ENCODE data around the gene CFAP61.

The CFAP61 gene

DNA sequence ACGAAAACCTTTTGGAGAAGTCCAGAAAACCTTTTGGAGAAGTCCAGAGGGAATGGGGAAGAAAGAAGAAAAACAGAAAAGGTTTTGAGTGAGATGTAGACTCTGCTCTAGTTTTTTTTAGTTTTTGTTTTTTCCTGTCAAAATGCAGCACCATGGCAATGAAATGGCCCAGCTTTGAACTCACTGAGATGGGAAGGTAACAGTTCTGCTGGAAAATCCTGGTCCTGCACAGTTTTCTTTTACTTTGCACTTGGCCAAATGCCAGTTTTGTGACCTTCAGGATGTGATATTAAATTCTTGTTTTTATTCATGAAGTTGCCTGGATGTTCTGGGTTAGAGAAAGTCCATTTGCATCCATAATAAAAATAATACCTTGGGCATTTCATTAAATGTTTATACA is 145.7 kb downstream of the CFAP61 start:
- no peaks in the 10 kb centered on the region for H3K36me3 Mint-ChIP-seq
- H3K4me3 Mint-ChIP-seq = no peak overlapping the region
- no peak overlapping the region for H3K27ac Mint-ChIP-seq
- H3K27me3 Mint-ChIP-seq = peaks cover 5% of the 10 kb centered on the region
- no peaks in the 10 kb centered on the region for H3K4me1 Mint-ChIP-seq (ENCODE audit: low read depth)
- no peaks in the 10 kb centered on the region for H3K9me3 Mint-ChIP-seq (ENCODE audit: low read depth)

DNA sequence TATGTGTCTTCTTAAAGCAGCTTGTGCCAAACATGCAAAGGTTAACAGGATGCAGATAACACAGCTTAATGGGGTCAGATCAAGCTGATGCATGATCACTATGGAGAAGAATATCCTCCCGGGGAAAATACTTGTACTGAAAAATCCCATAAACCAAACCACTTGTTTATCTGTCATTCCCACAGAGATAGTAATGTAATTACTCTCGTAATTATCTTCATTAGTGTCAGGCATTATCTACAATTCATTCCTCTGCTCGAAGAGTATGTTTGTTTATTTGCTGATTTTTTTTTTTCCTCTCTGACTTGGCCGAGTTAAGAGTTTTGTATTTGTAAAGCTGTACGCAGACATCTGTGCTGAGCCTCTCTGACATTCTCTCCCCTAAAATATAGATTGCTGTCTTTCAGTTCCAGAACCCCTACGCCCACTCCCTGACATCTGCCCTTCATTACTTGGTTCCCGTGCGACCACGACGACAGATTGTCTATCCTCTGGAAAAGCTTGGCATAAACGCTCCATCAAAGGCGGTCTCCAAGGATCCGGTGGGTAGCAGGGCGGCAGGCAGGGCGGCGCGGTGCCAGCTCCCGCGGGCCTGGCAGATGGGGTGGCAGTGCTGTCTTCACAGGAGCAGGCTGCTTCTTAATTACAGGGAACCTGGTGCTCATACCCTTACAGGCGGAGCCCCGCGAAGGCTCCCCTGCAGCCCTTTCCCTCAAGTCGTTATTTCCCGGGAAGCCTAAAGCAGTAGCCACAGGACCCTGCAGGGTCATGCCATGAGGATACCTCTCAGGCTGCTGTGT is 147.2 kb downstream of the CFAP61 start:
- peaks cover 11% of the 10 kb centered on the region for H3K27me3 Mint-ChIP-seq
- no peak overlapping the region for H3K4me3 Mint-ChIP-seq
- H3K9me3 Mint-ChIP-seq (ENCODE audit: low read depth) = peaks cover 4% of the 10 kb centered on the region
- no peak overlapping the region for H3K27ac Mint-ChIP-seq
- H3K4me1 Mint-ChIP-seq (ENCODE audit: low read depth) = no peaks in the 10 kb centered on the region
- no peaks in the 10 kb centered on the region for H3K36me3 Mint-ChIP-seq

DNA sequence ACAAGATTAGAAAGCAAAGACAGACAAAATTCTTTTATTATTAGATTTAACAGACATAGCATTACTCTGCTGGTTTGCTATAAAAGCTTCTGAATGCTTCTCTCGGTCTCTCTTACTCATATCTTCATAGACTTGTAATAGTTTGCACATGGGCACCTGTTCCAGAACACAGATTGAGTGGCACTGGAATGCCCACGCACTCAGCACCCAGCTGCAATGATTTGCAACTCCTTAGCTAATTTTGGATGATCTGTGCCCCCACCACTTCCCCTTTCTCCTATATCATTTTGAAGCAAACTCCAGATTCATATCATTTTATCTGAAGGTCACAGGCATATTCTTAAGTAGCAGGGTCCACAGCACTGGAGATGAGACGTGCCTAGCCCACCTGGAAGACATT is 148.8 kb downstream of the CFAP61 start:
- no peaks in the 10 kb centered on the region for H3K36me3 Mint-ChIP-seq
- H3K4me3 Mint-ChIP-seq = no peak overlapping the region
- H3K27me3 Mint-ChIP-seq = peaks cover 14% of the 10 kb centered on the region
- peaks cover 4% of the 10 kb centered on the region for H3K9me3 Mint-ChIP-seq (ENCODE audit: low read depth)
- no peaks in the 10 kb centered on the region for H3K4me1 Mint-ChIP-seq (ENCODE audit: low read depth)
- H3K27ac Mint-ChIP-seq = no peak overlapping the region

DNA sequence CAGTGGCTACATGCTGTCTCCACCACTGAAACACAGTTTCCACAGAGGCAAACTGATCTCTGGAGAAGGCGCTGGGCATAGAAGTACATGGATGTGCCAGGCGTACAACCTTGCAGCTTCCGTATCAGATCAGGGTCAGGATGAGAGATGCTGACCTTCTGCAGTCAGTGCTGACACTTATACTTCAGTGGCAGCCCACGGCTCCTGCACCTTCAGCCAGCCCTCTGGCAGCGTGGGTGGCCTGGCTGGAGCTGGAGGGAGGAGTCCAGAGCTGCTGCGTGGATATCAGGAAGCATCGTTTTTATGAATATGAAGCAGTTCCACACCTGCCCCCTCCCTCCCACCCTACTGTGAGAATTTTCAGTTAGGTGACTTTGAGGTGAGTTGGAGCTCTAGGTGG is 149.3 kb downstream of the CFAP61 start:
- H3K27ac Mint-ChIP-seq = no peak overlapping the region
- peaks cover 16% of the 10 kb centered on the region for H3K27me3 Mint-ChIP-seq
- peaks cover 4% of the 10 kb centered on the region for H3K9me3 Mint-ChIP-seq (ENCODE audit: low read depth)
- no peaks in the 10 kb centered on the region for H3K36me3 Mint-ChIP-seq
- H3K4me1 Mint-ChIP-seq (ENCODE audit: low read depth) = no peaks in the 10 kb centered on the region
- H3K4me3 Mint-ChIP-seq = no peak overlapping the region

DNA sequence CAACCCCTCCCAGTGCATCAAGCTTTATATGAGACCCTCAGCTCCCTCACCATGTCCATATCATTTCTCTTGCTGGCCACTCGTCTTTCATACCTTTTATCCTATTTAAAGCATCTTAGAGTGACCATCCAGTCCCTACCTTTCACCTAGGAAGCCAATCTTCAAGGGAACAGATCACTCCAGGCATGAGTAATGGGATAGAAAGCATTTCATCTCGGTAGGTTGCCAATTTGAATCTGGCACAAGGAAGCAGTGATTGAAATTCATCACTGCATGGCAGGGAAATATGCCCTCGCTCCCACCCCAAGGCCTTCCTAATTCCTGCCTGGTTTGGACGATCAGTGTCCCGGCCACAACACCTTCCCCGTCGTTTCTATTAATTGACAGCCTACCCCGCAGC is 150.4 kb downstream of the CFAP61 start:
- peaks cover 16% of the 10 kb centered on the region for H3K27me3 Mint-ChIP-seq
- no peak overlapping the region for H3K27ac Mint-ChIP-seq
- peaks cover 4% of the 10 kb centered on the region for H3K9me3 Mint-ChIP-seq (ENCODE audit: low read depth)
- no peak overlapping the region for H3K4me3 Mint-ChIP-seq
- no peaks in the 10 kb centered on the region for H3K36me3 Mint-ChIP-seq
- H3K4me1 Mint-ChIP-seq (ENCODE audit: low read depth) = no peaks in the 10 kb centered on the region

DNA sequence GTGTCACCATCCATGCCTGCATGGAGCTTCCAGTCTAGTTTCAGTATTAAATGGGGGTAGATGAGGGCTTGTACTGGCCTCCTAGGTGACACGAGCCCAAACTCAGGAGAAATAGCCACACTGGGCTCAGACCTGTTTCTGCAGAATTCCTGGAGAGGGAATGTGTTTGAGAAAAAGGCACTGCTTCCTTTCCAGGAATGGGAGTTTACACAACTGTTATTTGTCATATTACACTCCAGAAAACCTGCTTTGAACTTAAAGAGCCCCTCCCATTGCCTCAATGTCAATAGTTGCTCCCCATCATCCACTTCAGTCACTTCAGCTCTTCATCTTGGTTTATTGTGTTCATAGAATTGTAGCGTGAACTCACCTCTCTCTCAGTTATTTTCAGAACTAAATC is 151.5 kb downstream of the CFAP61 start:
- Mint-ChIP-seq H3K27me3 (peaks cover 16% of the 10 kb centered on the region), H3K36me3 (no peaks in the 10 kb centered on the region), H3K4me1 (ENCODE audit: low read depth) (no peaks in the 10 kb centered on the region), H3K9me3 (ENCODE audit: low read depth) (peaks cover 4% of the 10 kb centered on the region), H3K27ac (no peak overlapping the region), H3K4me3 (no peak overlapping the region)

DNA sequence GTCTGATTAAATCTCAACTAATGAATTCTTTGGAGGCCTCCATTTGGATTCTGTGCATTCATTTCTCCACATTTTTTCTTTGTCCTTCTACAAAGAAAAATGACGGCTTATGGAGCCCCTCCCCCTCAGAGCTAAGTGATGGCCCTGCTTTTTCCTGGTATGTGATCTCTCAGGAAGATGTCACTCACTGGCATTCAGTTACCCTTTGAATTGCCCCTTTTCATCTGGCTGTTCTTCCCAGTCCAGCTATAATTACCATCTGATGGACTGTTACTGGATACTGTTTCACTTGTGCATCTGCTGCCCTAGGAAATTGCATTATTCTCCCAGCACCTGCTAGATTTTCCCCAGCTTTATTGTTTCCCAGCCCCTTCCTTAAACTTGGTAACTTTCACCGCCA is 151.9 kb downstream of the CFAP61 start:
- Mint-ChIP-seq H3K4me1 (ENCODE audit: low read depth) (no peaks in the 10 kb centered on the region), H3K27ac (no peak overlapping the region), H3K27me3 (peaks cover 16% of the 10 kb centered on the region), H3K9me3 (ENCODE audit: low read depth) (peaks cover 4% of the 10 kb centered on the region), H3K36me3 (no peaks in the 10 kb centered on the region), H3K4me3 (no peak overlapping the region)

DNA sequence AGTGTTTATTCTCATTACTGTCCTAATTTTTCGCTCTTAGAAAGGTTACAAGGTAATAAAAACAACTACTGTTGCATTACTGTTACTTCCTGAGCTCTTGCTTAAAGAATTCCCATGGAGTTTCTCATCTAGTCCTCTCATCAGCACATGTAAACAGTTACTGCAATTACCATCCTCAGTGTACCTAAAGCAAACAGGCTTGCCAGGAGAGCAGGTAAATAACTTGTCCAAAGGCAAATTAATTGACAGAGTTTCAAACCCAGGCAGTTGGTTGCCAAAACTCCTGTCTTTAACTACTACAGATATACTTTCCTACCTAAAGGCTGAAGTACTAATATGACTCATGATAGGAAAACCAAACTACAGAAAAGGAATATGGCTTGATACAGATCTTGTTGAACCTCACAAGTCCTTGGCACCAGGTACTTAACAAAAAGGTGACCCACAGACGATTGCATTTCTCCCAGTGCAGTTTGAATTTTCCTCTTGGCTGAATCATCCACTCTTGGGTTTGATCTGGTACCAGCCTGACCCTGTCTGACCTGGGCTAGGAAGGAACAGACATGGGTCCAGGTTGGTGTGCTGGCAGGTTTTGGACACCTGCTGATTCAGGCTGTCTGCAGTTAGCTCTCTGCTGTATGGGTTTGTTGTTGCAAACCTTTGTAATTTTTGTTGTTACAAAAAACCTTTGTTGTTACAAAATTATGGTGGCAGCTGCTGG is 153.0 kb downstream of the CFAP61 start:
- peaks cover 14% of the 10 kb centered on the region for H3K27me3 Mint-ChIP-seq
- H3K27ac Mint-ChIP-seq = no peak overlapping the region
- no peaks in the 10 kb centered on the region for H3K4me1 Mint-ChIP-seq (ENCODE audit: low read depth)
- H3K9me3 Mint-ChIP-seq (ENCODE audit: low read depth) = peaks cover 4% of the 10 kb centered on the region
- H3K4me3 Mint-ChIP-seq = no peak overlapping the region
- no peaks in the 10 kb centered on the region for H3K36me3 Mint-ChIP-seq

DNA sequence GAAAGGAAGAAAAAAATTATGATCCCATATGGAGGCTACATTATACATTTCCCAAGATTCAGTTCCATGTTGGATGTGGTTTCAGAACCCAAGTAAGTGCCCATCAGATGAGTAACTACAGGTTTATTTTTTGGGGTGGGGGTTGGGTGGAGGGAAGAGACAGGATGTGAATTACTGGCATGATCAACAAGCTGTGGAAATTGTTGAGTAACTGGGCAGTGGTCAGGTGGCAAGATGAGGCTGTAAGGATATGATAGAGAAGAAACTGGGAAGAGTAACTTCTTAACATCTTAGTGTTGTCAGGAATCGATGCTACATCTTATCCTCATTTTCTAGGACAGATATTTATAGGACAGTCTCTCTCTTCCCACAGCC is 153.5 kb downstream of the CFAP61 start:
- Mint-ChIP-seq H3K4me3 (no peak overlapping the region), H3K27me3 (peaks cover 14% of the 10 kb centered on the region), H3K4me1 (ENCODE audit: low read depth) (no peaks in the 10 kb centered on the region), H3K9me3 (ENCODE audit: low read depth) (peaks cover 4% of the 10 kb centered on the region), H3K36me3 (no peaks in the 10 kb centered on the region), H3K27ac (no peak overlapping the region)

DNA sequence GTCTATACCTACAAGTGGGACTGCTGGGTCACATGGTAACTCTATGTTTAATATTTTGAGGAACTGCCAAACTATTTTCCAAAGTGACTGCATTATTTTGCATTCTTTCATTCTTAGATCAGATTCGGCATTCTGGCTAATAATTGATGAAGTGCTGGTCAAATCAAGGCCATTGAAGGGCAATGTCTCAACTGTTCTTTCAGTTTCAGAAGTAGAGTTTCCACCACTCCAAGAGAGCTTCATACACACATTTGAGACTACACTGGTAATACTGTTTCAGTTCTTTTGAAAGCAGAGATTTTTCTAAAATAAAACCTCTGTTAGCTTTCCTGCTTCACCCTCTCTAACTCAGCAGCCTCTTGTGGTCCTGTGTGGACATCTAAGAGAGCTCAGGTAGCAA is 154.5 kb downstream of the CFAP61 start:
- Mint-ChIP-seq H3K4me3 (no peak overlapping the region), H3K36me3 (no peaks in the 10 kb centered on the region), H3K4me1 (ENCODE audit: low read depth) (no peaks in the 10 kb centered on the region), H3K9me3 (ENCODE audit: low read depth) (peaks cover 4% of the 10 kb centered on the region), H3K27me3 (peaks cover 12% of the 10 kb centered on the region), H3K27ac (no peak overlapping the region)

DNA sequence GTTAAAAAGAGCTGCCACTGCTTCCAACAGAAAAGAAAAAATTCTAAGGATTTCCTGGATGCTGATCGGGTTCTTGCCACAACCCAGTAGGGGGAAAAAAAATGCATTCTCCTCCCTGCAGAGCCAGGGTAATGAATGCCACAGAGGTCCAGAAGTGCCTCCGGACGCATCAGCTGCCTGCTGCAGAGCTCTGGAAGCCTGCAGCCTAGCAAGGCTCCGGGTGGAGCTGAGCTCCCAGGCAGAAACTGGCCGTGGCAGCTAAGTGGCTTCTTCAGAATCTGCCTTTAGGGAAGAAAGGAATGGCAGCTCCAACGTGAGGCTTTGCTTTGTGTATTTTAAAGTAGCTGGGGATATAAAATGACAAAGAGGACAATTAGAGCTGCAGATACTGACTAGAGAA is 155.0 kb downstream of the CFAP61 start:
- no peak overlapping the region for H3K4me3 Mint-ChIP-seq
- H3K4me1 Mint-ChIP-seq (ENCODE audit: low read depth) = no peaks in the 10 kb centered on the region
- no peak overlapping the region for H3K27ac Mint-ChIP-seq
- H3K36me3 Mint-ChIP-seq = no peaks in the 10 kb centered on the region
- H3K9me3 Mint-ChIP-seq (ENCODE audit: low read depth) = peaks cover 4% of the 10 kb centered on the region
- peaks cover 12% of the 10 kb centered on the region for H3K27me3 Mint-ChIP-seq

DNA sequence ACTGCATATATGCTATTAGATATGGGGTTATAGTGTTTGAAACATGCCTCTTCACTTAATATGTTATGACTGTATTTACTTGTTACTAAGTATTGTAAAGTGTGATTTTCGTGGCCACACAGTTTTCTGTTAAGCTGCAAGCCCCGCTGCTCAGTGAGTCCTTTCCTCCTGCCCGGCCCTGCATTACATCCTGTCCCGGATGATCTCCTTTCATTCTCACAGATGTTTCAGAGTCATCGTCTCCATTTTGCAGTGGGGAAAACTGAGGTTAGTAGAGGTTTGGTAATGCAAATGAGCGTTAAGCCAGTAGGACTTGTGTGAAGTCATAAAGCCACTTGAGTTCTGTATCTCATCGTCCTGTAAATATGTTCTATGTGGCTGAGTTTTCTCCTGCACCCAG is 155.5 kb downstream of the CFAP61 start:
- peaks cover 4% of the 10 kb centered on the region for H3K9me3 Mint-ChIP-seq (ENCODE audit: low read depth)
- no peaks in the 10 kb centered on the region for H3K36me3 Mint-ChIP-seq
- peaks cover 12% of the 10 kb centered on the region for H3K27me3 Mint-ChIP-seq
- no peak overlapping the region for H3K27ac Mint-ChIP-seq
- H3K4me3 Mint-ChIP-seq = no peak overlapping the region
- no peaks in the 10 kb centered on the region for H3K4me1 Mint-ChIP-seq (ENCODE audit: low read depth)

DNA sequence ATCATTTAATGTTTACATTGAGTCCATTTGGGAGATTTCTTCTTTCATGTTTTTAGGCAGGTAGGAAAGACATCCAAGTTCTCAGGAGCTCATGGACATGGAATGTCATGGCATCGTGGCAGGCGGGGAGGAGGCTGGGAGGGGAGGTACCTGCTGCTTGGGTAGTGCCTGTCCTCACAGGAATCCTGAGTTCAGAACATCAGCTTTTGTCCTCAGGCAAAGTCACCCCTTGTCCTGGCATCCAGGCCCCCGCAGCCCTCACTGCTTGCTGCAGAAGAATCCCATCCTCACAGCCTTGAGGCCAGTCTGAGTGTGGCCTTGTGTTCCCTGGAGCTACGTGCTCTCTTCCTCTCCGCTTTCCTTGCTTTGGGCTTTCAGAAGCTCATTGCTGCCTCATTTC is 157.4 kb downstream of the CFAP61 start:
- H3K4me1 Mint-ChIP-seq (ENCODE audit: low read depth) = no peaks in the 10 kb centered on the region
- H3K27ac Mint-ChIP-seq = no peak overlapping the region
- H3K27me3 Mint-ChIP-seq = peaks cover 6% of the 10 kb centered on the region
- H3K36me3 Mint-ChIP-seq = no peaks in the 10 kb centered on the region
- H3K9me3 Mint-ChIP-seq (ENCODE audit: low read depth) = no peaks in the 10 kb centered on the region
- H3K4me3 Mint-ChIP-seq = no peak overlapping the region

DNA sequence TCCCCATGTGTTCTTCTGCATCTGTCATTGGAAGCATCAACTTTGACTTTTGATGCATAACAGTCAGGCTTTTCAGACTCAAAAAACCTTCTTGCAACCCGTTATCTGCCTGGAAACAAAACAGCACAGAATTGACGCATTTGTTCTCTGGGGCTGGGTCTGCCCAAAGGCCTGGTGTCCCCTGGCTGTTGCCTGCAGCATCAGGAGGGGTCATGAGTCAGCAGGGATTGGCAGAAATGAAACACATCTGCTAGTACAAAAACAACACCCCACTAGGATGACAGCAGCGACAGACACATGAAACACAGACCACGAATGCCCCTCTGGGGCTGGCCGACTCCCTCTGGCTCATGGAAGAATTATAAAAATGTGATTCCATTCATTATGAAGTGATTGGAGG is 158.0 kb downstream of the CFAP61 start:
- H3K9me3 Mint-ChIP-seq (ENCODE audit: low read depth) = no peaks in the 10 kb centered on the region
- peaks cover 7% of the 10 kb centered on the region for H3K27me3 Mint-ChIP-seq
- H3K27ac Mint-ChIP-seq = no peak overlapping the region
- no peaks in the 10 kb centered on the region for H3K36me3 Mint-ChIP-seq
- no peaks in the 10 kb centered on the region for H3K4me1 Mint-ChIP-seq (ENCODE audit: low read depth)
- H3K4me3 Mint-ChIP-seq = no peak overlapping the region

DNA sequence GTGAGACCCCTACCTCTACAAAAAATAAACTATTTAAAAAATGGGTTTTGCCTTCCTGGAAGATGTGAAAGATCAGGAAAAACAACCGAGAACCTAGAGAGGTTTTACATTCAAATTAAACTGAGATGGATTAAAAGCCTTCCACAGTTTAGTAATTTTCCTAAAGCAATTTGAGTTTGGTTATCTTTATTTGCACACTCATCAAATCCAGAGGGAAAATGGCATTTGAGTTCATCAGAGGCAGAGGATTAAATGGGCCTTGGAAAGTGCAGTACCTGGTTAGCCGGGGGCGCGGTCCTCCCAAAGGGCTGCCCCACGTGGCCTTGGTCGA is 158.6 kb downstream of the CFAP61 start:
- no peaks in the 10 kb centered on the region for H3K4me1 Mint-ChIP-seq (ENCODE audit: low read depth)

More for the DNA sequence above, 158.6 kb downstream of the CFAP61 start:
- H3K4me3 Mint-ChIP-seq = no peak overlapping the region
- H3K9me3 Mint-ChIP-seq (ENCODE audit: low read depth) = no peaks in the 10 kb centered on the region
- H3K27ac Mint-ChIP-seq = no peak overlapping the region
- peaks cover 7% of the 10 kb centered on the region for H3K27me3 Mint-ChIP-seq
- H3K36me3 Mint-ChIP-seq = no peaks in the 10 kb centered on the region
